ENCODE results near the gene F7. TPM values are rescaled to one million over a fixed set of nuclear protein-coding genes. Genes with fewer than 3 reads are reported as not detected.

F7 gene
- total and polyA plus RNA-seq, 7 donors: 0.36 TPM; not detected in 6

DNA sequence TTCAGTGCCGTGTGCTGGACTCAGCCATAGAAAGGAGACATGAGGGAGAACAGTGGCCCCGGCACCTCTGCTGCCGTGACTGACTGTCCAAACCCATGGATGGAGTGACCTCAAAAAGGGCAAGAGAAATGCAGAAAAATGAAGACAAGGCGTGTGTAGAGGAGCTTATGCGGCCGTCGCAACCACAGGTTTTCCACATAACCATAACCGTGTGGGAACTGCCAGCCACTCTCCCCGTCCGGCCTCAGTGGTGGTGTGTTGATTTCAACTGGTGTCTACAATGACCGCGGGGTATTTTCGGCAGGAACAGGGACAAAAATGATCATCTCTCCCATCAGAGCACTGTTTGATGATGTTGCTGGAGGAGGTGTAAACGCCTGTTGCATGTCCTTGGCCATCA lies 42.9 kb upstream of the F7 start:
- no peaks in the 10 kb centered on the region for H3K27me3 ChIP-seq
- H3K27ac ChIP-seq: no peak overlapping the region
- H3K4me3 ChIP-seq: no peak overlapping the region
- WGBS, 2 donors: 95 to 96% methylated on average over 14 of the region's 14 CpGs
- DNase-seq: peak; percentile 14
- no peaks in the 10 kb centered on the region for H3K36me3 ChIP-seq
- no peaks in the 10 kb centered on the region for H3K9me3 ChIP-seq
- intact Hi-C loops (cut with DNase I): no loop called here
- H3K4me1 ChIP-seq: no peaks in the 10 kb centered on the region
- TF ChIP-seq POLR2AphosphoS5 (IDR thresholded peaks at IDR 0.05) (no peak), CTCF (IDR thresholded peaks at IDR 0.05) (no peak), EP300 (IDR thresholded peaks at IDR 0.05) (no peak), POLR2A (IDR thresholded peaks at IDR 0.05) (no peak)

GRCh38 chr13:113063091-113063491 lies 42.5 kb upstream of the F7 start:
- Histone ChIP-seq H3K4me1 (no peaks in the 10 kb centered on the region), H3K4me3 (no peak overlapping the region), H3K27ac (no peak overlapping the region), H3K27me3 (no peaks in the 10 kb centered on the region), H3K9me3 (no peaks in the 10 kb centered on the region), H3K36me3 (no peaks in the 10 kb centered on the region)
- intact Hi-C loops (cut with DNase I): no loop called here
- WGBS, 2 donors: 95 to 96% methylated on average over 22 of the region's 22 CpGs
- TF ChIP-seq CTCF (IDR thresholded peaks at IDR 0.05): no peak
- no peak for TF ChIP-seq POLR2A (IDR thresholded peaks at IDR 0.05)
- TF ChIP-seq POLR2AphosphoS5 (IDR thresholded peaks at IDR 0.05): no peak
- TF ChIP-seq EP300 (IDR thresholded peaks at IDR 0.05): no peak
- DNase-seq: no peak

- Histone ChIP-seq H3K9me3 (no peaks in the 10 kb centered on the region), H3K36me3 (no peaks in the 10 kb centered on the region), H3K27ac (no peak overlapping the region), H3K4me1 (no peaks in the 10 kb centered on the region), H3K27me3 (no peaks in the 10 kb centered on the region), H3K4me3 (no peak overlapping the region)
- intact Hi-C loops (cut with DNase I): no loop called here
- no peak for TF ChIP-seq POLR2AphosphoS5 (IDR thresholded peaks at IDR 0.05)
- no peak for TF ChIP-seq POLR2A (IDR thresholded peaks at IDR 0.05)
- no peak for TF ChIP-seq EP300 (IDR thresholded peaks at IDR 0.05)
- no peak for TF ChIP-seq CTCF (IDR thresholded peaks at IDR 0.05)
- DNase-seq: no peak
- 92 to 93% methylated on average over 29 of the region's 29 CpGs for WGBS, 2 donors
Measured at GRCh38 chr13:113064000-113064533, 41.5 kb upstream of the F7 start.

- no peaks in the 10 kb centered on the region for H3K4me1 ChIP-seq
- no peak for DNase-seq
- H3K9me3 ChIP-seq: no peaks in the 10 kb centered on the region
- WGBS, 2 donors: 90 to 92% methylated on average over 41 of the region's 41 CpGs
- TF ChIP-seq POLR2AphosphoS5 (IDR thresholded peaks at IDR 0.05) (no peak), CTCF (IDR thresholded peaks at IDR 0.05) (no peak), EP300 (IDR thresholded peaks at IDR 0.05) (no peak), POLR2A (IDR thresholded peaks at IDR 0.05) (no peak)
- H3K27me3 ChIP-seq: no peaks in the 10 kb centered on the region
- H3K27ac ChIP-seq: no peak overlapping the region
- intact Hi-C loops (cut with DNase I): no loop called here
- H3K36me3 ChIP-seq: no peaks in the 10 kb centered on the region
- no peak overlapping the region for H3K4me3 ChIP-seq
Measured at GRCh38 chr13:113064534-113065405, 40.8 kb upstream of the F7 start.

Data from sigmoid colon (tissue), 7 donors.